ENCODE data around the gene SLC5A3. TPM values are rescaled to one million over a fixed set of nuclear protein-coding genes. Genes with fewer than 3 reads are reported as not detected.

The SLC5A3 gene
- total and polyA plus RNA-seq, 7 donors, result 0.70 to 17.2 (median 5.8) TPM

- TF ChIP-seq CTCF (IDR thresholded peaks at IDR 0.05), result no peak
Observed at GRCh38 chr21:34076835-34077234, 3.5 kb downstream of the SLC5A3 start.

GRCh38 chr21:34077888-34078287 lies 4.5 kb downstream of the SLC5A3 start:
- peak overlapping the region; percentile 3 for H3K4me3 ChIP-seq
- peak overlapping the region; percentile 20 for H3K27ac ChIP-seq
- H3K4me1 ChIP-seq, result peaks cover 61% of the 10 kb centered on the region
- intact Hi-C loops (cut with DNase I), result loop anchor here in 1 of 2 donors (5.0 to 10.0 kb wide), 2 partner anchors 51 to 133 kb away; no protein-coding TSS in a partner anchor
- TF ChIP-seq CTCF (IDR thresholded peaks at IDR 0.05), result no peak
- WGBS, 3 donors, result 79 to 87% (median 79%) methylated on average over 1 of the region's 1 CpG
- DNase-seq, result no peak
- ATAC-seq, result no peak
- peaks cover 8 to 12% of the 10 kb centered on the region in 2 donors for H3K36me3 ChIP-seq (ENCODE audit: insufficient read depth in 1 of 2, low read depth in 1 of 2)
- no peaks in the 10 kb centered on the region for H3K9me3 ChIP-seq
- no peaks in the 10 kb centered on the region for H3K27me3 ChIP-seq (ENCODE audit: insufficient read depth in 3 of 3, low read length in 2 of 3)

More at GRCh38 chr21:34076835-34077234, 3.5 kb downstream of the SLC5A3 start:
- Histone ChIP-seq H3K9me3 (no peaks in the 10 kb centered on the region), H3K27ac (no peak overlapping the region), H3K36me3 (ENCODE audit: insufficient read depth in 1 of 2, low read depth in 1 of 2) (peaks cover 8 to 11% of the 10 kb centered on the region in 2 donors), H3K4me3 (peak overlapping the region; percentile 83), H3K27me3 (ENCODE audit: insufficient read depth in 3 of 3, low read length in 2 of 3) (no peaks in the 10 kb centered on the region), H3K4me1 (peaks cover 61% of the 10 kb centered on the region)
- 92 to 100% (median 97%) methylated on average over 1 of the region's 1 CpG for WGBS, 3 donors
- ATAC-seq, result no peak
- no peak for DNase-seq
- intact Hi-C loops (cut with DNase I), result loop anchor here in 1 of 2 donors (5.0 to 10.0 kb wide), 2 partner anchors 50 to 132 kb away; no protein-coding TSS in a partner anchor

- DNase-seq (no peak), ATAC-seq (peak in 2 of 4 donors; percentile 47 to 67)
- peaks cover 8 to 15% of the 10 kb centered on the region in 2 donors for H3K36me3 ChIP-seq (ENCODE audit: insufficient read depth in 1 of 2, low read depth in 1 of 2)
- no peaks in the 10 kb centered on the region for H3K9me3 ChIP-seq
- peaks cover 61% of the 10 kb centered on the region for H3K4me1 ChIP-seq
- peak overlapping the region; percentile 20 for H3K27ac ChIP-seq
- no peak for TF ChIP-seq CTCF (IDR thresholded peaks at IDR 0.05)
- WGBS, 3 donors, result 45 to 54% (median 49%) methylated on average over 2 of the region's 2 CpGs
- H3K4me3 ChIP-seq, result peak overlapping the region; percentile 3
- intact Hi-C loops (cut with DNase I), result loop anchor here in 1 of 2 donors (5.0 to 10.0 kb wide), 2 partner anchors 52 to 134 kb away; no protein-coding TSS in a partner anchor
- no peaks in the 10 kb centered on the region for H3K27me3 ChIP-seq (ENCODE audit: insufficient read depth in 3 of 3, low read length in 2 of 3)
Observed at GRCh38 chr21:34078915-34079314, 5.5 kb downstream of the SLC5A3 start.

- ATAC-seq, result no peak
- H3K36me3 ChIP-seq (ENCODE audit: insufficient read depth in 1 of 2, low read depth in 1 of 2), result peaks cover 6 to 15% of the 10 kb centered on the region in 2 donors
- DNase-seq, result no peak
- H3K9me3 ChIP-seq, result no peaks in the 10 kb centered on the region
- H3K4me1 ChIP-seq, result peaks cover 47% of the 10 kb centered on the region
- H3K27me3 ChIP-seq (ENCODE audit: insufficient read depth in 3 of 3, low read length in 2 of 3), result no peaks in the 10 kb centered on the region
- no peak overlapping the region for H3K27ac ChIP-seq
- H3K4me3 ChIP-seq, result no peak overlapping the region
- intact Hi-C loops (cut with DNase I), result loop anchor here in 1 of 2 donors (10.0 kb wide), 1 partner anchor 114 kb away; no protein-coding TSS in a partner anchor
- TF ChIP-seq CTCF (IDR thresholded peaks at IDR 0.05), result no peak
- WGBS, 3 donors, result 90 to 100% (median 97%) methylated on average over 5 of the region's 5 CpGs
Observed at GRCh38 chr21:34080710-34081109, 7.3 kb downstream of the SLC5A3 start.

GRCh38 chr21:34082769-34083168 lies 9.4 kb downstream of the SLC5A3 start:
- Histone ChIP-seq H3K9me3 (no peaks in the 10 kb centered on the region), H3K27ac (no peak overlapping the region), H3K27me3 (ENCODE audit: insufficient read depth in 3 of 3, low read length in 2 of 3) (no peaks in the 10 kb centered on the region), H3K36me3 (ENCODE audit: insufficient read depth in 1 of 2, low read depth in 1 of 2) (peaks cover 5 to 15% of the 10 kb centered on the region in 2 donors), H3K4me1 (peaks cover 36% of the 10 kb centered on the region), H3K4me3 (no peak overlapping the region)
- ATAC-seq (no peak), DNase-seq (no peak)
- TF ChIP-seq CTCF (IDR thresholded peaks at IDR 0.05), result no peak
- intact Hi-C loops (cut with DNase I), result loop anchor here in 1 of 2 donors (10.0 kb wide), 1 partner anchor 112 kb away; no protein-coding TSS in a partner anchor
- 88 to 95% (median 90%) methylated on average over 4 of the region's 4 CpGs for WGBS, 3 donors

Data from psoas muscle (tissue), 8 donors.